ENCODE results near the gene ASF1A.

DNA sequence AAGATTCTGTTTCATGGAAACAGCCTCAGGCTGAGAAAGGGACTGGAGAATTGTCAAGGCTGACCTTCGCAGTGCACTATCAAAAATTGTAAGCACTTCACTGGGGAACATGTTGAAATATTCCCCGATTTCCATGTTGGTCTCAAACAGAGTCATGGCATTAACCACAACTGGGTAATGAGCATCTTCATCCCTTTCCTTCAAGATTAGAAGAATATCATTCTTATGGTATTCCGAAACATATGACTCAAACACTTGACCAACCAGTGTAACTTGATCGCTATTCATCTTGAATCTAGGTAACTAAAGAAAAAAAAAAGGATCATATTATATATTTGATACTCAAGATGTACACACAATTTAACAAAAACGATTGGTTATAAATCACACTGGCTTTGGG lies 37.5 kb downstream of the ASF1A start:
- no peak for TF ChIP-seq POLR2A (IDR thresholded peaks at IDR 0.05; ENCODE audit: low read length)
- no peak for TF ChIP-seq GATA1 (IDR thresholded peaks at IDR 0.05; ENCODE audit: low read depth, low read length)

All from erythroblast (primary cell).